Liver (tissue), 3 donors: Measurements from ENCODE around the gene CD300LG.

Experiments used
- HNF4G ChIP-seq: IDR thresholded peaks from 2 replicates; pipeline ENCODE4 v1.6.1; 2016; ENCODE audit warnings: antibody characterized with exemption
- RXRA ChIP-seq, 2 donors: IDR thresholded peaks; 2 replicates each; pipeline ENCODE4 v1.6.1; 2017 to 2018; ENCODE audit warnings: antibody characterized with exemption in 2 of 2, mild to moderate bottlenecking in 1 of 2
- SP1 ChIP-seq: IDR thresholded peaks from 2 replicates; pipeline ENCODE4 v1.6.1; 2018; ENCODE audit warnings: antibody characterized with exemption, mild to moderate bottlenecking
- TAF1 ChIP-seq: conservative IDR thresholded peaks from 2 replicates; pipeline ENCODE4 v1.6.1; 2016; ENCODE audit warnings: antibody characterized with exemption, mild to moderate bottlenecking
- TF ChIP-seq, protein P1 (sequence below): fragments of 150-350 bp; IDR thresholded peaks from 2 replicates; pipeline ENCODE4 v1.5.1; 2017; ENCODE audit warnings: improper control_type of control experiment, low read depth, low read length; ENCODE audit not compliant: missing input control
- TF ChIP-seq, protein P2 (sequence below): IDR thresholded peaks from 2 replicates; pipeline ENCODE4 v1.6.1; 2016; ENCODE audit warnings: antibody characterized with exemption
- TF ChIP-seq, protein P3 (sequence below): IDR thresholded peaks from 2 replicates; pipeline ENCODE4 v1.6.1; 2016; ENCODE audit warnings: antibody characterized with exemption
- TF ChIP-seq, protein P4 (sequence below): IDR thresholded peaks from 2 replicates; pipeline ENCODE4 v1.6.1; 2016; ENCODE audit warnings: antibody characterized with exemption, mild to moderate bottlenecking
- donor health status: healthy.
- donor health status: healthy.

DNA sequence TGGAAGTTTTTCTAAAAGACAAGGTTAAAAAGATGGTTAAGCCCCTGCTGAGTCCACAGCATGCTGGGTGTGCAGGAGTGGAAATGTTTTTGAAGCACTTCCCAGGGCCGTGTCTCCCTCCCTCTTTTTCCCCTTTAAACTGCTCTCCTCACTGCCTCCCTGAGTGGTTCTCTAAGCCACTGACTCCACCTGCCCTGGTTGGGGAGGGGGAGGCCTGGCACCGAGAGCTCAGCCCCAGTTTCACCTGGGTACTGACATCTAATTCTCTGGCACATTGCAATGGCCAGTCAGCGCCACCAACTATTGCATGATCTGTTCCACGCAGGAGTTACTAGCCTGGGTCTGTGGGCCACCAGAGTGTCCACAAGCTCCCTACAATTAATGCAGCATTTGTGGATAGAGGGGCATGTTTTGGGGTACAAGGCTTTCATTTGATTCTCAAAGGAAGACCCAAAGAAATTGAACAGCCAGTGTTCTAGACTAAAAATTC lies 36.7 kb upstream of the CD300LG start:
- TF ChIP-seq, protein P1, sequence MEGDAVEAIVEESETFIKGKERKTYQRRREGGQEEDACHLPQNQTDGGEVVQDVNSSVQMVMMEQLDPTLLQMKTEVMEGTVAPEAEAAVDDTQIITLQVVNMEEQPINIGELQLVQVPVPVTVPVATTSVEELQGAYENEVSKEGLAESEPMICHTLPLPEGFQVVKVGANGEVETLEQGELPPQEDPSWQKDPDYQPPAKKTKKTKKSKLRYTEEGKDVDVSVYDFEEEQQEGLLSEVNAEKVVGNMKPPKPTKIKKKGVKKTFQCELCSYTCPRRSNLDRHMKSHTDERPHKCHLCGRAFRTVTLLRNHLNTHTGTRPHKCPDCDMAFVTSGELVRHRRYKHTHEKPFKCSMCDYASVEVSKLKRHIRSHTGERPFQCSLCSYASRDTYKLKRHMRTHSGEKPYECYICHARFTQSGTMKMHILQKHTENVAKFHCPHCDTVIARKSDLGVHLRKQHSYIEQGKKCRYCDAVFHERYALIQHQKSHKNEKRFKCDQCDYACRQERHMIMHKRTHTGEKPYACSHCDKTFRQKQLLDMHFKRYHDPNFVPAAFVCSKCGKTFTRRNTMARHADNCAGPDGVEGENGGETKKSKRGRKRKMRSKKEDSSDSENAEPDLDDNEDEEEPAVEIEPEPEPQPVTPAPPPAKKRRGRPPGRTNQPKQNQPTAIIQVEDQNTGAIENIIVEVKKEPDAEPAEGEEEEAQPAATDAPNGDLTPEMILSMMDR, result no peak
- TF ChIP-seq, protein P2, sequence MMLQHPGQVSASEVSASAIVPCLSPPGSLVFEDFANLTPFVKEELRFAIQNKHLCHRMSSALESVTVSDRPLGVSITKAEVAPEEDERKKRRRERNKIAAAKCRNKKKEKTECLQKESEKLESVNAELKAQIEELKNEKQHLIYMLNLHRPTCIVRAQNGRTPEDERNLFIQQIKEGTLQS, result no peak
- TF ChIP-seq SP1 (no peak), HNF4G (no peak), RXRA (IDR thresholded peaks at IDR 0.05) (no peak), TAF1 (no peak)
- TF ChIP-seq, protein P3, sequence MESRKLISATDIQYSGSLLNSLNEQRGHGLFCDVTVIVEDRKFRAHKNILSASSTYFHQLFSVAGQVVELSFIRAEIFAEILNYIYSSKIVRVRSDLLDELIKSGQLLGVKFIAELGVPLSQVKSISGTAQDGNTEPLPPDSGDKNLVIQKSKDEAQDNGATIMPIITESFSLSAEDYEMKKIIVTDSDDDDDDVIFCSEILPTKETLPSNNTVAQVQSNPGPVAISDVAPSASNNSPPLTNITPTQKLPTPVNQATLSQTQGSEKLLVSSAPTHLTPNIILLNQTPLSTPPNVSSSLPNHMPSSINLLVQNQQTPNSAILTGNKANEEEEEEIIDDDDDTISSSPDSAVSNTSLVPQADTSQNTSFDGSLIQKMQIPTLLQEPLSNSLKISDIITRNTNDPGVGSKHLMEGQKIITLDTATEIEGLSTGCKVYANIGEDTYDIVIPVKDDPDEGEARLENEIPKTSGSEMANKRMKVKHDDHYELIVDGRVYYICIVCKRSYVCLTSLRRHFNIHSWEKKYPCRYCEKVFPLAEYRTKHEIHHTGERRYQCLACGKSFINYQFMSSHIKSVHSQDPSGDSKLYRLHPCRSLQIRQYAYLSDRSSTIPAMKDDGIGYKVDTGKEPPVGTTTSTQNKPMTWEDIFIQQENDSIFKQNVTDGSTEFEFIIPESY, result no peak
- TF ChIP-seq, protein P4, sequence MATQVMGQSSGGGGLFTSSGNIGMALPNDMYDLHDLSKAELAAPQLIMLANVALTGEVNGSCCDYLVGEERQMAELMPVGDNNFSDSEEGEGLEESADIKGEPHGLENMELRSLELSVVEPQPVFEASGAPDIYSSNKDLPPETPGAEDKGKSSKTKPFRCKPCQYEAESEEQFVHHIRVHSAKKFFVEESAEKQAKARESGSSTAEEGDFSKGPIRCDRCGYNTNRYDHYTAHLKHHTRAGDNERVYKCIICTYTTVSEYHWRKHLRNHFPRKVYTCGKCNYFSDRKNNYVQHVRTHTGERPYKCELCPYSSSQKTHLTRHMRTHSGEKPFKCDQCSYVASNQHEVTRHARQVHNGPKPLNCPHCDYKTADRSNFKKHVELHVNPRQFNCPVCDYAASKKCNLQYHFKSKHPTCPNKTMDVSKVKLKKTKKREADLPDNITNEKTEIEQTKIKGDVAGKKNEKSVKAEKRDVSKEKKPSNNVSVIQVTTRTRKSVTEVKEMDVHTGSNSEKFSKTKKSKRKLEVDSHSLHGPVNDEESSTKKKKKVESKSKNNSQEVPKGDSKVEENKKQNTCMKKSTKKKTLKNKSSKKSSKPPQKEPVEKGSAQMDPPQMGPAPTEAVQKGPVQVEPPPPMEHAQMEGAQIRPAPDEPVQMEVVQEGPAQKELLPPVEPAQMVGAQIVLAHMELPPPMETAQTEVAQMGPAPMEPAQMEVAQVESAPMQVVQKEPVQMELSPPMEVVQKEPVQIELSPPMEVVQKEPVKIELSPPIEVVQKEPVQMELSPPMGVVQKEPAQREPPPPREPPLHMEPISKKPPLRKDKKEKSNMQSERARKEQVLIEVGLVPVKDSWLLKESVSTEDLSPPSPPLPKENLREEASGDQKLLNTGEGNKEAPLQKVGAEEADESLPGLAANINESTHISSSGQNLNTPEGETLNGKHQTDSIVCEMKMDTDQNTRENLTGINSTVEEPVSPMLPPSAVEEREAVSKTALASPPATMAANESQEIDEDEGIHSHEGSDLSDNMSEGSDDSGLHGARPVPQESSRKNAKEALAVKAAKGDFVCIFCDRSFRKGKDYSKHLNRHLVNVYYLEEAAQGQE, result no peak
